HepG2 (cell line): ENCODE data around the gene UPB1. TPM values are rescaled to one million over a fixed set of nuclear protein-coding genes. Genes with fewer than 3 reads are reported as not detected.

Experiments used
- CEBPB ChIP-seq: IDR thresholded peaks from 2 replicates; pipeline ENCODE4 v1.6.1; 2011; ENCODE audit warnings: low read depth, low read length, improper control_type of control experiment, borderline replicate concordance
- CENPT ChIP-seq: sonication (generic); formaldehyde crosslinking; IDR thresholded peaks from 2 replicates; pipeline ENCODE4 v1.8.0; 2022; ENCODE audit warnings: low read depth, mild to moderate bottlenecking, moderate library complexity, missing genetic modification reagents
- CREBL2 ChIP-seq: sonication (generic); formaldehyde crosslinking; IDR thresholded peaks from 2 replicates; pipeline ENCODE4 v1.8.1; 2023; ENCODE audit warnings: missing genetic modification reagents, mild to moderate bottlenecking, borderline replicate concordance
- HMG20B ChIP-seq: conservative IDR thresholded peaks from 2 replicates; pipeline ENCODE4 v1.6.1; 2016; ENCODE audit warnings: missing genetic modification reagents, missing compliant biosample characterization
- MLX ChIP-seq: IDR thresholded peaks from 2 replicates; pipeline ENCODE4 v1.6.1; 2016
- NCOR1 ChIP-seq: fragments of 200-600 bp; sonication (generic); IDR thresholded peaks from 2 replicates; pipeline ENCODE4 v1.7.0; 2017; ENCODE audit warnings: antibody characterized with exemption, low read length, borderline replicate concordance
- NR2C2 ChIP-seq: sonication (generic); formaldehyde crosslinking; IDR thresholded peaks from 2 replicates; pipeline ENCODE4 v1.4.0; 2020; ENCODE audit warnings: missing genetic modification reagents, mild to moderate bottlenecking, moderate library complexity, borderline replicate concordance
- PRDM10 ChIP-seq: sonication (generic); formaldehyde crosslinking; IDR thresholded peaks from 2 replicates; pipeline ENCODE4 v1.4.0; 2020; ENCODE audit warnings: low read depth, missing genetic modification reagents
- RBM39 ChIP-seq: fragments of 200-400 bp; formaldehyde crosslinking; IDR thresholded peaks from one replicate; pipeline ENCODE4 v1.6.1; 2018; ENCODE audit warnings: antibody characterized with exemption, mild to moderate bottlenecking, low read depth, low read length; ENCODE audit not compliant: poor library complexity, severe bottlenecking
- SATB2 ChIP-seq: sonication (generic); formaldehyde crosslinking; IDR thresholded peaks from 2 replicates; pipeline ENCODE4 v1.5.0; 2020; ENCODE audit warnings: missing genetic modification reagents
- SP4 ChIP-seq: sonication (generic); formaldehyde crosslinking; IDR thresholded peaks from 2 replicates; pipeline ENCODE4 v1.8.1; 2023; ENCODE audit warnings: mild to moderate bottlenecking, missing genetic modification reagents
- THAP11 ChIP-seq: IDR thresholded peaks from 2 replicates; pipeline ENCODE4 v1.6.1; 2016; ENCODE audit warnings: missing biosample characterization, missing genetic modification reagents
- ZBTB25 ChIP-seq: IDR thresholded peaks from 2 replicates; pipeline ENCODE4 v1.6.1; 2018; ENCODE audit warnings: missing genetic modification reagents
- ZBTB4 ChIP-seq: sonication (generic); formaldehyde crosslinking; IDR thresholded peaks from 2 replicates; pipeline ENCODE4 v1.4.0; 2020; ENCODE audit warnings: missing genetic modification reagents, mild to moderate bottlenecking, borderline replicate concordance
- ZNF335 ChIP-seq: sonication (generic); formaldehyde crosslinking; IDR thresholded peaks from 2 replicates; pipeline ENCODE4 v1.4.0; 2020; ENCODE audit warnings: missing genetic modification reagents
- ZNF556 ChIP-seq: sonication (generic); formaldehyde crosslinking; IDR thresholded peaks from 2 replicates; pipeline ENCODE4 v1.4.0; 2020; ENCODE audit warnings: mild to moderate bottlenecking, missing genetic modification reagents, borderline replicate concordance
- ZNF615 ChIP-seq: sonication (generic); formaldehyde crosslinking; IDR thresholded peaks from 2 replicates; pipeline ENCODE4 v1.5.0; 2020; ENCODE audit warnings: mild to moderate bottlenecking, missing genetic modification reagents, borderline replicate concordance
- ZNF781 ChIP-seq: sonication (generic); formaldehyde crosslinking; IDR thresholded peaks from 2 replicates; pipeline ENCODE4 v1.5.1; 2020; ENCODE audit warnings: borderline replicate concordance, mild to moderate bottlenecking, missing genetic modification reagents; ENCODE audit errors: not compliant biosample characterization
- ZNF792 ChIP-seq: IDR thresholded peaks from 2 replicates; pipeline ENCODE4 v1.6.1; 2016
- ZSCAN20 ChIP-seq: sonication (generic); formaldehyde crosslinking; IDR thresholded peaks from 2 replicates; pipeline ENCODE4 v1.4.0; 2020; ENCODE audit warnings: missing genetic modification reagents, mild to moderate bottlenecking, borderline replicate concordance
- ZSCAN31 ChIP-seq: sonication (generic); formaldehyde crosslinking; IDR thresholded peaks from 2 replicates; pipeline ENCODE4 v1.5.0; 2020; ENCODE audit warnings: low read depth, mild to moderate bottlenecking, missing genetic modification reagents
- polyA plus RNA-seq, 8 experiments: library from polyadenylated mRNA; depleted of rRNA in 3 of 8; stranded (reverse) in 7 of 8; unstranded in 1 of 8; fragments of >200 nt; fragmentation: Illumina TruSeq in 4 of 8; extraction: Trizol in 4 of 8; gene quantifications; 2 replicates each; pipeline versions ENCODE4 v1.2.1 to v1.2.3, GENCODE V29; 2011 to 2016; ENCODE audit warnings: low read depth in 4 of 8, missing spikeins in 1 of 8, mixed read lengths in 1 of 8; ENCODE audit not compliant: insufficient read depth in 1 of 8
- total RNA-seq, 5 experiments: library from RNA; depleted of rRNA; stranded (reverse); fragments of >200 nt; fragmentation: Illumina TruSeq; extraction: Trizol; gene quantifications; 2 replicates each; pipeline ENCODE4 v1.2.3, GENCODE V29; 2016; ENCODE audit warnings: low read depth in 1 of 5

UPB1 gene
- total and polyA plus RNA-seq, 2 of the 13 experiments (the other 11 are each of a cell fraction or from before 2014, with no cell fraction given) = 0.38 to 1.2 TPM

- TF ChIP-seq ZNF792 (CRISPR knock-in tag) (0 out of 2 replicates have a peak, but pooled peaks have one; percentile 42), ZNF335 (CRISPR knock-in tag) (no peak), RBM39 (no peak), PRDM10 (CRISPR knock-in tag) (no peak), ZSCAN20 (CRISPR knock-in tag) (no peak), CENPT (CRISPR knock-in tag) (no peak), MLX (no peak), CEBPB (peak; percentile 68), ZNF615 (CRISPR knock-in tag) (peak; percentile 96; the same call in 1 of the 2 replicates), ZBTB4 (CRISPR knock-in tag) (no peak), ZNF556 (CRISPR knock-in tag) (no peak), ZNF781 (CRISPR knock-in tag) (no peak), SP4 (CRISPR knock-in tag) (no peak), ZBTB25 (CRISPR knock-in tag) (no peak), THAP11 (CRISPR knock-in tag) (no peak), ZSCAN31 (CRISPR knock-in tag) (no peak), NR2C2 (CRISPR knock-in tag) (no peak), HMG20B (no peak), SATB2 (no peak), NCOR1 (no peak), CREBL2 (no peak)
Measured at GRCh38 chr22:24564376-24565058, 69.4 kb downstream of the UPB1 start (continued).
